HG03039 (cell line): Measurements from ENCODE around the gene CELF6.
A peak's percentile ranks its signal among the peaks of the same experiment; 100 is the strongest.

Experiments used
- ATAC-seq: cut with Tn5 transposase; IDR thresholded peaks from one replicate; pipeline ENCODE4 v1.9.1; 2021; ENCODE audit warnings: mild to moderate bottlenecking, moderate library complexity; ENCODE audit not compliant: unreplicated experiment

Gene CELF6

DNA sequence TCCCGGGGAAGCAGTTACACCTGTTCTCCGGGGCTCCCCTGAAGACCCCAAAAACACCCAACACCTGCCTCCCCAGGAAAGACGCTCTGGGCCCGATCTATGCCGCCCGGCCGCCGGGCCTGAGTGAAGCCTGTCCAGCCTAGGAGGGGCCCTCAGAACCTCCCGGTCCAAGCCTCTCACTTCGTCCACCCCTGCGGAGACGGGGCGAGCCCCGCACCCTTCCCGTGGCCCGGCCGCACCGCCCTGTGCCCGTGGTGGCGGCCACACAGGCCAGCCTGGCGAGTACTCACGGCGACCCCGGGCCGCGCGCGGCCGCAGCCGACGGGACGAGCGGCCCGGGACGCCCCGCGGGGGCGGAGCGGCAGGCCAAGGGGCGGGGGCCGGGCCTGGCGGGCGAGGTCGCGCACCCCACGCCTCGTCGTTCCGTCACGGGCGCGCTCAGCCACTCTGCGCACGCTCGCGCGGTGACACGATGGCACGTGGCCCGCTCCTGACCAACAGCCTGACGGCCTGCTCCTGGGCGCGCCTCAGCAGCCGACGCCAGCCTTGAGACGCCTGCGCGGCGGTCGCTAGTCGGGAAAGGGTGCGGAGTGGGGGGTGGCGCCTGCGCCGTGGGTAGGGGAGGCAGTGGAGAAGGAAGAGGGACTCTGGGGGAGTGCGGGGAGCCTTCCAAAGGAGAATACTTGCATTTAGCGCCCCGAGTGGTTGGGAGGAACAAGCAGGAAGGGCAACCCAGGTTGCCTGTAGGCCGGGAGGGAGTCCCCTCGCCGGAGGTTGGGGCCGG is 47.6 kb downstream of the CELF6 start, which contains the start of gene PARP6:
Gene PARP6 (minus strand): TSS at position 342 of the 784 bp plus-strand sequence. CDS start 5,077 bp downstream, outside the sequence.
- ATAC-seq: peak; percentile 92

- no peak for ATAC-seq
Measured at GRCh38 chr15:72271895-72272212, 48.1 kb downstream of the CELF6 start.

GRCh38 chr15:72271221-72271620 is 48.7 kb downstream of the CELF6 start:
- ATAC-seq: no peak

GRCh38 chr15:72269739-72270138 is 50.2 kb downstream of the CELF6 start:
- ATAC-seq: no peak

GRCh38 chr15:72265031-72265430 is 54.9 kb downstream of the CELF6 start:
- ATAC-seq: no peak

- no peak for ATAC-seq
Measured at GRCh38 chr15:72252663-72253299, 67.2 kb downstream of the CELF6 start.

DNA sequence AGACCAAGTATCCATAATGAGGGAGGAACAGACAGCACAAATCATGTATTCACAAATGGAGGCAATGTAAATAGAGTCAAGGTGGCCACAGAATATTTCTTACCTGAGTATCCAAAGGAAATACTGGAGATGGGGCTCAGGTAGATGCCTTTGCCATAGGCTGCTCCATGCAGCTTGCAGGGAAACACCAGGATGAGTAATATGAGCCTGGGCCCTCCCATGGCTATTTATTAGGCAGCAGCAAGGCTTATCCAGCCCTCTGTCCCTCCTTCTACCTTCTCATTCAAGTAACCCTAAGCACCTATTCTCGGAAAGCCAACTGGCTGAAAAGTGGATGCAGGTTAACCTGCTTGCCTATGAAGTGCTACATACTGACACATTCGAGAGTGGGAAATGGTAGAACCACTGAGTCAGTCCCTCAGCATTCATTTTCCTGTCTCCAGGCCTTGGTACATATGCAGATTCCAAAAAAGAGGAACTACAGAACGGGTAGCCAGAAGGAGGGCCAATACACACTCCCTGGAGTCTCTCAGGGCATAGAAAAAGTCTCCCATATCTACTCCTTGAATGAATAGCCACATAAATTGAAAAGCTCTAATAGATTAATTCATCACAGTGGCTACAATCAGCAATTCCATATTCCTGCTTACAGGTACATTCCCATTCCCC is 70.7 kb downstream of the CELF6 start:
- no peak for ATAC-seq

GRCh38 chr15:72248514-72248913 is 71.4 kb downstream of the CELF6 start:
- no peak for ATAC-seq

DNA sequence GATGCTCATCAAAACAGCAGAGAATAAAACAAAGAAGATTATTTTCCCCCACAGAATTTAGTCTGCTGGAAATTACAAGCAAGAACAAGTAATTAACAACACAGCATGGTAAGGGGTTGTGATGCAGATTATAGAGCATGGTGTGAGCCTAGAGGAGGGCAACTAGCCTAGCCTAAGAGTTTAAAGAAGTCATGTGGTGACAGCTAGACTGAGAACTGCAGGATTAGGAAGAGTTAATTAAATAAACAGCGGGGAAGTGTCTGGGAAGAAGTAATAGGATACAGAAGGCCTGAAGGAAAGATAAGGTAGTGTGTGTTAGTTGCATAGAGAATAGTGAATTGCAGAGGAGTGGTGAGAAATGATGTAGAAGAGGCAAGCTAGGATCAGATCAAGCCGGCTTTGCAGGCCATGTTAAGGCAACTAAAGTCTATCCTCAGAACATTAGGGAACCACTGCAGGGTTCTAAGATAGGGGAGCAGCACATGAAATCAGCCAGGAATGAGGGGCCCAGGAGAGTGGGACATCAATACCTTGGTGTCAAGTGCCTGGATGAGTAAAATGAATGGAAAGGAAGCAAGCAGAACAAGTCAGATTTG is 77.1 kb downstream of the CELF6 start:
- ATAC-seq: no peak

DNA sequence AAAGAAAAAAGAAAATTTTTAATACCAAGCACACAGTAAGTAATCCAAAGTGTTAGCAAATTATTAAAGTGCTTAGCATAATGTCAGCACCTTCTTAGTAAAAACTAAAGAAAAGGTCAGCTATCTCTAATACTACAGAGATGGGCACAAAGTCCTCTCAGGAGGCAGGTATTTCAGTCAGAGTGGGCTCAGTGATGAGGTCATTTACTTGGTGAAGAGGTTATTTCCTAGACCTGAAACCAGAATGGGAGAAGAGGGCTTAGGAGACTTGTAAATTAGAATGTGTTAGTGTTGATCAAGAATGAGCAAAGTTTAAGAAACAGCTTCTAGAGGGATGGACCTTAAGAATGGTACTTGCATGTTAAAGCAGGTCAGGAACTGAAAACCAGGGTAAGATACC is 80.3 kb downstream of the CELF6 start:
- ATAC-seq: no peak

DNA sequence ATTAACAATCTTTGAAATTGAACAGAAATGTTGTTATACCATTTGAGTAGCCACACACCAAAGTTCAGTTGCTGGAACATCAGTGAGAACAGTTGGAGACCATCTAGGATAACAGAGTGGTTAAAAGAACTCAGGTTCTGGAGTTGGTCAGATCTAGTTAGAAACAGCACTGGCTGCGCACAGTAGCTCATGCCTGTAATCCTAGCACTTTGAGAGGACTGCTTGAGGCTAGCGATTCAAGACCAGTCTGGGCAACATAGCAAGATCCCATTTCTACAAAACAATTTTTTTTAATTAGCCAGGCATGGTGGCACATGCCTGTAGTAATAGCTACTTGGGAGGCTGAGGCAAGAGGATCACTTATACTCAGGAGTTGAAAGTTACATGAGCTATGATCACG is 81.4 kb downstream of the CELF6 start:
- ATAC-seq: no peak

- ATAC-seq: peak; percentile 6
Measured at GRCh38 chr15:72237853-72238224, 82.1 kb downstream of the CELF6 start.

GRCh38 chr15:72237029-72237852 is 82.7 kb downstream of the CELF6 start:
- peak; percentile 58 for ATAC-seq

DNA sequence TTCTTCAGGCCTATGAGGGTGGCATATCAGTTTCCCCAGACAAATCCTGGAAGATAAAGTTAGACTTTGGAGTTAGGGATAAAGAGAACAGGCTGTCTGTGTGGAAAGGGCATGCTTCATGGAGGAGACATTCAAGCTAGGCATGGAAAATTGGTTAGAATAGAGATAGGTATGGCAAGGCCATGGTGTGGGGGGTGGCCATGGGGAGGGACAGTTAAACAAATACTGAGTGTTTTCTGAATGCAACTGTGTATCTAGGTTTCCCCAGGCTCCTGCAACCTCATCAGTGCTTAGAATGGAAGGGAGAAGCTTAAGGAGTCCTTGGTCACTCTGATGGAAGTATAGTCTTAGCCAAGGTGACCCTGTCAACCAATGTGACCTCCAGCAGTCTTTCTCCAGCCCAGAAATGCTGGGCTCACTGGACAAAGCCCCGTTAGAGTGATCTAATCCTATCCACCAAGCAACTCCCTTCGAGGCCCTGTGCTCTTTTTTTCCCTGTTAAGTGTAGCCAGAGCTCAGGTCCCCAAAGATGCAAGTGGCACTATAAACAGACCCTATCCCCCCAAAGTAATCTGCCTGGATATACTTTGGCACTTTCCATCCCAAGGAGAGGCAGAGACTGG is 83.5 kb downstream of the CELF6 start:
- no peak for ATAC-seq

- ATAC-seq: no peak
Measured at GRCh38 chr15:72235298-72235697, 84.7 kb downstream of the CELF6 start.
